Choroid plexus epithelial cell (primary cell): ENCODE results near the gene CNOT2.
A peak's percentile ranks its signal among the peaks of the same experiment; 100 is the strongest.

Experiments used
- DNase-seq: peaks from one replicate; pipeline ENCODE4 v3.0.0-alpha.2; 2010; ENCODE audit warnings: low read depth
- H3K4me3 ChIP-seq: 2 replicates; pipeline ENCODE4 v1.5.1; 2011; ENCODE audit warnings: low read depth, mild to moderate bottlenecking, control low read depth, low read length, moderate library complexity
- CTCF ChIP-seq: conservative IDR thresholded peaks from 2 replicates; pipeline ENCODE4 v1.5.1; 2011; ENCODE audit warnings: low read depth, mild to moderate bottlenecking, control low read depth, inconsistent platforms, low read length, moderate library complexity

Gene CNOT2

DNA sequence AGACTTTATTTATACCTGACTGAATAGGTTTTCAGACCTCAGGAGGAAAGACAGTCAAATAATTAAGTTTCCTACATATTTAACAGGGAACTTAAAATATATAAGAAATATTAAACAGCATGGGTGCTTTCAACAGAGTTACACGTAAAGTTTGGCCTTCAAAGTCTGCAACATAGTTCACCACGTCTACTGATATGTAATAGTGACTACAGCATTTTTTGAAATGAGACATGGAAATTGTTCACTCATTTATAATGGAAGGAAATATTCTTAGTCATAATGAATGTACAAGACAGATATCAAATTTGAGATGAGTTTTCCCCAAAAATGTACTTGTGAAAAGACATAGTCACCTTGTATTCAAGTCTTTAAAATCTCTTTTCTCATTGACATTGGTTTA lies 66.1 kb downstream of the CNOT2 start:
- no peak overlapping the region for H3K4me3 ChIP-seq
- TF ChIP-seq CTCF = no peak
- DNase-seq = no peak

DNA sequence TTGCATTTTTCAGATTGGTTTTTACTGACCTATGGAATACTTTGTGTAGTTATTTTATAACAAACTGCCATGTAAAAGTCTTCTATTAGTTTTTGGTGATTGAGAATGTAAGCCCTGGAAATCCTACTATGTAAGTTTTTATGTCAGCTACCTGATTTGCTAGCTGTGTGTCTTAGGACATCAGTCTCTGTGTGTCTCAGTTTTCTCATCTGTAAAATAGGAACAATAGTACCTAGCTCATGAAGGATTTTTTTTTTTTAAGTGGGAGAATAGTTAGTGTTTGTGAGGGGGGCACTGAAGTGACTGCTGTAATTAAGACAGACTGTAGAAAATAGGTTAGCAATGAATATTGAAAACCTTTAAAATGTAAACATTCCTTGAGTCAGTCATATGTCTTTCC lies 70.9 kb downstream of the CNOT2 start:
- TF ChIP-seq CTCF = no peak

GRCh38 chr12:70317781-70318180 lies 74.5 kb downstream of the CNOT2 start:
- TF ChIP-seq CTCF = no peak
- peak; percentile 24 for DNase-seq
- H3K4me3 ChIP-seq = no peak overlapping the region

More for the DNA sequence above, 70.9 kb downstream of the CNOT2 start:
- H3K4me3 ChIP-seq = no peak overlapping the region
- no peak for DNase-seq

GRCh38 chr12:70319605-70320004 lies 76.4 kb downstream of the CNOT2 start:
- no peak for DNase-seq
- H3K4me3 ChIP-seq = no peak overlapping the region
- TF ChIP-seq CTCF = no peak

DNA sequence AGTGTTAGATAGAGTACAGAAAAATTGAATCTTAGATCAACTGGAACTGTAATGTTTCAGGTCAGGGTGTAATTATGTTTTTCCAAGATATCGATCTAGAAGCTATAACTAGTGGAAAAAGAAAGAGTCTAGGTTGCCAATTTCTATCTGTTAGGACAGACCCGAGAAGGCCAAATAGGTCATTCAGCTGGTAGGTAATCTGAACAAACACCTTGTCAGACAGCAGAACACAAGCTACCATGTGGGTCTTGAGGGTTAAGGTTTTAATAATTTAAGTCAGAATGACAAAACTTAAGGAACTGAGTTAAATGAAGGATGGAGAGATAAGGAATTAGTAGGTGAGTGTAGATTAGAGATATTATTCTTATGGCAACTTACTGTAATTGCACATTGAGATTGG lies 78.0 kb downstream of the CNOT2 start:
- DNase-seq = no peak
- no peak for TF ChIP-seq CTCF
- no peak overlapping the region for H3K4me3 ChIP-seq

GRCh38 chr12:70327541-70327940 lies 84.3 kb downstream of the CNOT2 start:
- no peak for DNase-seq
- TF ChIP-seq CTCF = no peak
- H3K4me3 ChIP-seq = no peak overlapping the region

GRCh38 chr12:70329728-70330127 lies 86.5 kb downstream of the CNOT2 start:
- no peak for TF ChIP-seq CTCF
- no peak for DNase-seq

More at GRCh38 chr12:70329728-70330127, 86.5 kb downstream of the CNOT2 start:
- no peak overlapping the region for H3K4me3 ChIP-seq
